ENCODE results near the gene MYL6. TPM values are rescaled to one million over a fixed set of nuclear protein-coding genes. Genes with fewer than 3 reads are reported as not detected.

Gene MYL6
- total RNA-seq, 1 experiment from 2014 or later = 1,181 TPM

DNA sequence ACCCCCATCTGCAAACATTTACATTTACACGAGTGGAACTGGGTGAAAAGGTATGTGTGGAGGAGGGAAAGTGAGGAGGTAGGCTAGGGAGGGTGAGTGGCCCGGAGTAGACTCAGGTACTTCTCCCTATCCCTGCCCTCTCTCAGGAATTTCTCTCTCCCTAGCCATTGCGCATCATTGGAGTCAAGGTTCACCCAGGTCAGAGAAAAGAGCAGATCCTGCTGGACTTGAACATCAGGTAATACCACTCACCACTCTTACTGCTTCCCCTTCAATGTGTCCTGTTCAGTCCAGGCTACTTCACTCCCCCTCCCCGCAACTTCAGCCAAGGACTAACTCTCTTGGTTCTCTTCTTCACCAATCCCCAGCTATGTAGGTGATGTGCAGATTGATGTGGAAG lies 27.3 kb upstream of the MYL6 start:
- Histone ChIP-seq H2BK15ac (ENCODE audit: low read depth, low read length) (no peak overlapping the region), H2BK12ac (ENCODE audit: insufficient read length, low read depth, low read length) (no peak overlapping the region), H3K23ac (ENCODE audit: insufficient read length, low read depth, low read length) (no peak overlapping the region), H3K79me1 (ENCODE audit: insufficient read depth, low read depth, low read length, poor library complexity, severe bottlenecking) (no peaks in the 10 kb centered on the region), H2BK5ac (ENCODE audit: insufficient read length, low read length) (no peak overlapping the region), H3K23me2 (ENCODE audit: insufficient read length, low read depth, low read length, poor library complexity, severe bottlenecking) (peaks cover 17% of the 10 kb centered on the region), H2BK120ac (ENCODE audit: low read depth, low read length, poor library complexity, severe bottlenecking) (no peak overlapping the region), H4K8ac (replicated peaks; ENCODE audit: insufficient read length, low read depth, low read length) (no peak overlapping the region), H4K20me1 (ENCODE audit: control insufficient read depth, insufficient read depth, insufficient read length) (no peaks in the 10 kb centered on the region), H2BK20ac (ENCODE audit: low read depth, low read length, poor library complexity, severe bottlenecking) (no peak overlapping the region), H3K4me2 (ENCODE audit: insufficient read depth, insufficient read length, low read length) (no peak overlapping the region), H3K4ac (ENCODE audit: low read depth, low read length) (no peak overlapping the region), H3K18ac (ENCODE audit: insufficient read length, low read depth, low read length) (no peak overlapping the region), H3K79me2 (ENCODE audit: insufficient read depth, low read length) (no peaks in the 10 kb centered on the region), H3K27me3 (ENCODE audit: insufficient read depth, low read length) (no peaks in the 10 kb centered on the region), H3K4me1 (ENCODE audit: insufficient read depth, low read length) (no peaks in the 10 kb centered on the region), H2AK5ac (ENCODE audit: insufficient read length, low read length) (no peak overlapping the region), H3K56ac (ENCODE audit: insufficient read length, low read depth, low read length) (no peak overlapping the region), H4K91ac (ENCODE audit: insufficient read length, low read depth, low read length) (no peak overlapping the region), H2AFZ (ENCODE audit: low read length) (no peak overlapping the region), H3K9ac (ENCODE audit: extremely low read depth, insufficient read length, low read length) (no peak overlapping the region), H3K9me3 (ENCODE audit: control insufficient read depth, low read depth, low read length) (no peaks in the 10 kb centered on the region), H3T11ph (ENCODE audit: low read length) (no peak overlapping the region), H3K27ac (ENCODE audit: insufficient read length, low read depth, low read length) (no peak overlapping the region), H4K5ac (ENCODE audit: insufficient read length, low read depth, low read length) (no peak overlapping the region), H3K14ac (ENCODE audit: insufficient read depth, low read length) (no peak overlapping the region)
- DNase-seq = no peak
- Mint-ChIP-seq H3K4me3 (peak overlapping the region; percentile 74 to 88; a peak in 3 of 5 replicates), H3K4me1 (peaks cover 26 to 27% of the 10 kb centered on the region in 2 experiments), H3K27me3 (ENCODE audit: low read depth) (no peaks in the 10 kb centered on the region), H3K27ac (no peak overlapping the region), H3K9me3 (no peaks in the 10 kb centered on the region; a peak in 1 of 5 replicates), H3K36me3 (ENCODE audit: insufficient read depth in 1 of 3, low read depth in 3 of 3) (peaks cover 43 to 56% (median 51%) of the 10 kb centered on the region in 3 experiments)
- WGBS (ENCODE audit: extremely low coverage, insufficient read length, low lambda C conversion rate) = no CpG with 5 or more reads among the region's 4 CpGs
- TF ChIP-seq, protein P1, sequence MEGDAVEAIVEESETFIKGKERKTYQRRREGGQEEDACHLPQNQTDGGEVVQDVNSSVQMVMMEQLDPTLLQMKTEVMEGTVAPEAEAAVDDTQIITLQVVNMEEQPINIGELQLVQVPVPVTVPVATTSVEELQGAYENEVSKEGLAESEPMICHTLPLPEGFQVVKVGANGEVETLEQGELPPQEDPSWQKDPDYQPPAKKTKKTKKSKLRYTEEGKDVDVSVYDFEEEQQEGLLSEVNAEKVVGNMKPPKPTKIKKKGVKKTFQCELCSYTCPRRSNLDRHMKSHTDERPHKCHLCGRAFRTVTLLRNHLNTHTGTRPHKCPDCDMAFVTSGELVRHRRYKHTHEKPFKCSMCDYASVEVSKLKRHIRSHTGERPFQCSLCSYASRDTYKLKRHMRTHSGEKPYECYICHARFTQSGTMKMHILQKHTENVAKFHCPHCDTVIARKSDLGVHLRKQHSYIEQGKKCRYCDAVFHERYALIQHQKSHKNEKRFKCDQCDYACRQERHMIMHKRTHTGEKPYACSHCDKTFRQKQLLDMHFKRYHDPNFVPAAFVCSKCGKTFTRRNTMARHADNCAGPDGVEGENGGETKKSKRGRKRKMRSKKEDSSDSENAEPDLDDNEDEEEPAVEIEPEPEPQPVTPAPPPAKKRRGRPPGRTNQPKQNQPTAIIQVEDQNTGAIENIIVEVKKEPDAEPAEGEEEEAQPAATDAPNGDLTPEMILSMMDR (conservative IDR thresholded peaks at IDR 0.05) = no peak
